Measurements from ENCODE around the gene DAZAP1.

The DAZAP1 gene

GRCh38 chr19:1386945-1387683 lies 20.3 kb upstream of the DAZAP1 start:
- Histone ChIP-seq H3K27me3 (replicated peaks; ENCODE audit: control insufficient read depth, insufficient read depth, low read length, poor library complexity, severe bottlenecking) (no peaks in the 10 kb centered on the region), H3K4me1 (ENCODE audit: control insufficient read depth, insufficient read depth, low read length, poor library complexity, severe bottlenecking) (peaks cover 9% of the 10 kb centered on the region), H3K4me3 (ENCODE audit: insufficient read depth, low read depth, low read length, poor library complexity, severe bottlenecking) (no peak overlapping the region), H3K27ac (ENCODE audit: insufficient read depth, low read length, poor library complexity, severe bottlenecking) (no peak overlapping the region), H3K36me3 (ENCODE audit: control insufficient read depth, insufficient read depth, low read length) (peaks cover 18% of the 10 kb centered on the region), H3K9me3 (ENCODE audit: control insufficient read depth, low read length) (no peaks in the 10 kb centered on the region)
- DNase-seq = no peak

GRCh38 chr19:1387684-1388636 lies 19.4 kb upstream of the DAZAP1 start:
- peaks cover 26% of the 10 kb centered on the region for H3K36me3 ChIP-seq (ENCODE audit: control insufficient read depth, insufficient read depth, low read length)
- no peaks in the 10 kb centered on the region for H3K9me3 ChIP-seq (ENCODE audit: control insufficient read depth, low read length)
- H3K4me3 ChIP-seq (ENCODE audit: insufficient read depth, low read depth, low read length, poor library complexity, severe bottlenecking) = no peak overlapping the region
- peaks cover 9% of the 10 kb centered on the region for H3K4me1 ChIP-seq (ENCODE audit: control insufficient read depth, insufficient read depth, low read length, poor library complexity, severe bottlenecking)
- no peaks in the 10 kb centered on the region for H3K27me3 ChIP-seq (replicated peaks; ENCODE audit: control insufficient read depth, insufficient read depth, low read length, poor library complexity, severe bottlenecking)
- no peak for DNase-seq
- H3K27ac ChIP-seq (ENCODE audit: insufficient read depth, low read length, poor library complexity, severe bottlenecking) = no peak overlapping the region

- H3K9me3 ChIP-seq (ENCODE audit: control insufficient read depth, low read length) = no peaks in the 10 kb centered on the region
- no peak overlapping the region for H3K27ac ChIP-seq (ENCODE audit: insufficient read depth, low read length, poor library complexity, severe bottlenecking)
- no peak overlapping the region for H3K4me3 ChIP-seq (ENCODE audit: insufficient read depth, low read depth, low read length, poor library complexity, severe bottlenecking)
- peaks cover 9% of the 10 kb centered on the region for H3K4me1 ChIP-seq (ENCODE audit: control insufficient read depth, insufficient read depth, low read length, poor library complexity, severe bottlenecking)
- DNase-seq = no peak
- H3K36me3 ChIP-seq (ENCODE audit: control insufficient read depth, insufficient read depth, low read length) = peaks cover 29% of the 10 kb centered on the region
- no peaks in the 10 kb centered on the region for H3K27me3 ChIP-seq (replicated peaks; ENCODE audit: control insufficient read depth, insufficient read depth, low read length, poor library complexity, severe bottlenecking)
Measured at GRCh38 chr19:1388637-1389026, 18.8 kb upstream of the DAZAP1 start.

GRCh38 chr19:1389033-1389940 lies 18.1 kb upstream of the DAZAP1 start:
- H3K27ac ChIP-seq (ENCODE audit: insufficient read depth, low read length, poor library complexity, severe bottlenecking) = no peak overlapping the region
- DNase-seq = no peak
- H3K36me3 ChIP-seq (ENCODE audit: control insufficient read depth, insufficient read depth, low read length) = peaks cover 29% of the 10 kb centered on the region
- H3K9me3 ChIP-seq (ENCODE audit: control insufficient read depth, low read length) = no peaks in the 10 kb centered on the region
- no peaks in the 10 kb centered on the region for H3K27me3 ChIP-seq (replicated peaks; ENCODE audit: control insufficient read depth, insufficient read depth, low read length, poor library complexity, severe bottlenecking)
- no peak overlapping the region for H3K4me3 ChIP-seq (ENCODE audit: insufficient read depth, low read depth, low read length, poor library complexity, severe bottlenecking)
- peaks cover 7% of the 10 kb centered on the region for H3K4me1 ChIP-seq (ENCODE audit: control insufficient read depth, insufficient read depth, low read length, poor library complexity, severe bottlenecking)

- Histone ChIP-seq H3K27me3 (replicated peaks; ENCODE audit: control insufficient read depth, insufficient read depth, low read length, poor library complexity, severe bottlenecking) (no peaks in the 10 kb centered on the region), H3K9me3 (ENCODE audit: control insufficient read depth, low read length) (no peaks in the 10 kb centered on the region), H3K27ac (ENCODE audit: insufficient read depth, low read length, poor library complexity, severe bottlenecking) (no peak overlapping the region), H3K36me3 (ENCODE audit: control insufficient read depth, insufficient read depth, low read length) (peaks cover 29% of the 10 kb centered on the region), H3K4me1 (ENCODE audit: control insufficient read depth, insufficient read depth, low read length, poor library complexity, severe bottlenecking) (no peaks in the 10 kb centered on the region), H3K4me3 (ENCODE audit: insufficient read depth, low read depth, low read length, poor library complexity, severe bottlenecking) (no peak overlapping the region)
- no peak for DNase-seq
Measured at GRCh38 chr19:1390890-1391423, 16.4 kb upstream of the DAZAP1 start.

- Histone ChIP-seq H3K27ac (ENCODE audit: insufficient read depth, low read length, poor library complexity, severe bottlenecking) (no peak overlapping the region), H3K27me3 (replicated peaks; ENCODE audit: control insufficient read depth, insufficient read depth, low read length, poor library complexity, severe bottlenecking) (no peaks in the 10 kb centered on the region), H3K4me1 (ENCODE audit: control insufficient read depth, insufficient read depth, low read length, poor library complexity, severe bottlenecking) (peaks cover 11% of the 10 kb centered on the region), H3K9me3 (ENCODE audit: control insufficient read depth, low read length) (no peaks in the 10 kb centered on the region), H3K36me3 (ENCODE audit: control insufficient read depth, insufficient read depth, low read length) (peaks cover 29% of the 10 kb centered on the region), H3K4me3 (ENCODE audit: insufficient read depth, low read depth, low read length, poor library complexity, severe bottlenecking) (no peak overlapping the region)
- no peak for DNase-seq
Measured at GRCh38 chr19:1392407-1392806, 15.0 kb upstream of the DAZAP1 start.

GRCh38 chr19:1392939-1393530 lies 14.4 kb upstream of the DAZAP1 start:
- Histone ChIP-seq H3K27ac (ENCODE audit: insufficient read depth, low read length, poor library complexity, severe bottlenecking) (no peak overlapping the region), H3K27me3 (replicated peaks; ENCODE audit: control insufficient read depth, insufficient read depth, low read length, poor library complexity, severe bottlenecking) (no peaks in the 10 kb centered on the region), H3K4me1 (ENCODE audit: control insufficient read depth, insufficient read depth, low read length, poor library complexity, severe bottlenecking) (peaks cover 11% of the 10 kb centered on the region), H3K4me3 (ENCODE audit: insufficient read depth, low read depth, low read length, poor library complexity, severe bottlenecking) (no peak overlapping the region), H3K36me3 (ENCODE audit: control insufficient read depth, insufficient read depth, low read length) (peaks cover 27% of the 10 kb centered on the region), H3K9me3 (ENCODE audit: control insufficient read depth, low read length) (no peaks in the 10 kb centered on the region)
- DNase-seq = no peak

- no peak for DNase-seq
- Histone ChIP-seq H3K4me3 (ENCODE audit: insufficient read depth, low read depth, low read length, poor library complexity, severe bottlenecking) (no peak overlapping the region), H3K27ac (ENCODE audit: insufficient read depth, low read length, poor library complexity, severe bottlenecking) (no peak overlapping the region), H3K4me1 (ENCODE audit: control insufficient read depth, insufficient read depth, low read length, poor library complexity, severe bottlenecking) (peaks cover 11% of the 10 kb centered on the region), H3K9me3 (ENCODE audit: control insufficient read depth, low read length) (no peaks in the 10 kb centered on the region), H3K27me3 (replicated peaks; ENCODE audit: control insufficient read depth, insufficient read depth, low read length, poor library complexity, severe bottlenecking) (no peaks in the 10 kb centered on the region), H3K36me3 (ENCODE audit: control insufficient read depth, insufficient read depth, low read length) (peaks cover 20% of the 10 kb centered on the region)
Measured at GRCh38 chr19:1393841-1394240, 13.5 kb upstream of the DAZAP1 start.
